HepG2 (cell line): ENCODE results near the gene CPSF4. TPM values are rescaled to one million over a fixed set of nuclear protein-coding genes. Genes with fewer than 3 reads are reported as not detected.

ENCODE experiments used
- AHDC1 ChIP-seq: sonication (generic); formaldehyde crosslinking; IDR thresholded peaks from 2 replicates; pipeline ENCODE4 v1.5.1; 2020; ENCODE audit warnings: mild to moderate bottlenecking, missing genetic modification reagents, borderline replicate concordance
- DDIT3 ChIP-seq: sonication (generic); formaldehyde crosslinking; IDR thresholded peaks from 2 replicates; pipeline ENCODE4 v1.4.0; 2020; ENCODE audit warnings: mild to moderate bottlenecking, missing genetic modification reagents
- IRF1 ChIP-seq: sonication (generic); formaldehyde crosslinking; IDR thresholded peaks from 2 replicates; pipeline ENCODE4 v1.4.0; 2020; ENCODE audit warnings: low read depth, mild to moderate bottlenecking, missing genetic modification reagents
- LRRFIP1 ChIP-seq: sonication (generic); formaldehyde crosslinking; conservative IDR thresholded peaks from 2 replicates; pipeline ENCODE4 v1.4.0; 2020; ENCODE audit warnings: missing genetic modification reagents
- MYC ChIP-seq: sonication (generic); formaldehyde crosslinking; IDR thresholded peaks from 2 replicates; pipeline ENCODE4 v1.9.0; 2021; ENCODE audit warnings: missing genetic modification reagents, borderline replicate concordance
- MYNN ChIP-seq: sonication (generic); formaldehyde crosslinking; IDR thresholded peaks from 2 replicates; pipeline ENCODE4 v1.4.0; 2020; ENCODE audit warnings: mild to moderate bottlenecking, low read depth, missing genetic modification reagents
- PRMT3 ChIP-seq: sonication (generic); formaldehyde crosslinking; IDR thresholded peaks from 2 replicates; pipeline ENCODE4 v1.8.1; 2022; ENCODE audit warnings: low read depth, mild to moderate bottlenecking, moderate library complexity, missing genetic modification reagents, borderline replicate concordance
- THAP7 ChIP-seq: sonication (generic); formaldehyde crosslinking; IDR thresholded peaks from 2 replicates; pipeline ENCODE4 v1.8.1; 2023; ENCODE audit warnings: mild to moderate bottlenecking, missing genetic modification reagents
- THYN1 ChIP-seq: sonication (generic); formaldehyde crosslinking; IDR thresholded peaks from 2 replicates; pipeline ENCODE4 v1.8.1; 2023; ENCODE audit warnings: low read depth, mild to moderate bottlenecking, moderate library complexity, missing genetic modification reagents, borderline replicate concordance
- ZFP37 ChIP-seq: sonication (generic); formaldehyde crosslinking; IDR thresholded peaks from 2 replicates; pipeline ENCODE4 v1.4.0; 2020; ENCODE audit warnings: missing genetic modification reagents, borderline replicate concordance
- ZFYVE20 ChIP-seq: sonication (generic); formaldehyde crosslinking; IDR thresholded peaks from 2 replicates; pipeline ENCODE4 v1.8.0; 2023; ENCODE audit warnings: low read depth, mild to moderate bottlenecking, moderate library complexity, missing genetic modification reagents, borderline replicate concordance
- ZNF251 ChIP-seq: sonication (generic); formaldehyde crosslinking; IDR thresholded peaks from 2 replicates; pipeline ENCODE4 v1.9.0; 2021; ENCODE audit warnings: mild to moderate bottlenecking, missing genetic modification reagents
- polyA plus RNA-seq, 8 experiments: library from polyadenylated mRNA; depleted of rRNA in 3 of 8; stranded (reverse) in 7 of 8; unstranded in 1 of 8; fragments of >200 nt; fragmentation: Illumina TruSeq in 4 of 8; extraction: Trizol in 4 of 8; gene quantifications; 2 replicates each; pipeline versions ENCODE4 v1.2.1 to v1.2.3, GENCODE V29; 2011 to 2016; ENCODE audit warnings: low read depth in 4 of 8, missing spikeins in 1 of 8, mixed read lengths in 1 of 8; ENCODE audit not compliant: insufficient read depth in 1 of 8
- total RNA-seq, 5 experiments: library from RNA; depleted of rRNA; stranded (reverse); fragments of >200 nt; fragmentation: Illumina TruSeq; extraction: Trizol; gene quantifications; 2 replicates each; pipeline ENCODE4 v1.2.3, GENCODE V29; 2016; ENCODE audit warnings: low read depth in 1 of 5

CPSF4 gene
- total and polyA plus RNA-seq, 2 of the 13 experiments (the other 11 are each of a cell fraction or from before 2014, with no cell fraction given), result 34.1 to 49.6 TPM

GRCh38 chr7:99438573-99439480 lies at the start of gene CPSF4, which contains the start of gene PTCD1 (continued):
- 0 out of 2 replicates have a peak, but pooled peaks have one; percentile 31 for TF ChIP-seq PRMT3
- no peak for TF ChIP-seq AHDC1 (CRISPR knock-in tag)
- no peak for TF ChIP-seq MYNN (CRISPR knock-in tag)
- peak; percentile 93 for TF ChIP-seq MYC (CRISPR knock-in tag)
- no peak for TF ChIP-seq ZNF251 (CRISPR knock-in tag)
- no peak for TF ChIP-seq ZFYVE20 (CRISPR knock-in tag)
- no peak for TF ChIP-seq DDIT3
- TF ChIP-seq THYN1 (CRISPR knock-in tag), result no peak
- TF ChIP-seq THAP7 (CRISPR knock-in tag), result peak; percentile 97
- TF ChIP-seq LRRFIP1 (CRISPR knock-in tag), result no peak
- TF ChIP-seq ZFP37 (CRISPR knock-in tag), result 0 out of 2 replicates have a peak, but pooled peaks have one; percentile 46
- TF ChIP-seq IRF1 (CRISPR knock-in tag), result no peak
